HL-60 (cell line): ENCODE data around the gene EME2.

Source experiments
- POLR2AphosphoS5 ChIP-seq: IDR thresholded peaks from 2 replicates; pipeline ENCODE4 v1.6.1; 2012; ENCODE audit warnings: low read depth
- REST ChIP-seq: IDR thresholded peaks from 2 replicates; pipeline ENCODE4 v1.6.1; 2012; ENCODE audit warnings: low read depth; ENCODE audit not compliant: insufficient replicate concordance
- TF ChIP-seq, protein P1 (sequence below): IDR thresholded peaks from one replicate; pipeline ENCODE4 v1.5.1; 2011; ENCODE audit warnings: low read length, control low read depth, inconsistent platforms; ENCODE audit not compliant: insufficient read depth

DNA sequence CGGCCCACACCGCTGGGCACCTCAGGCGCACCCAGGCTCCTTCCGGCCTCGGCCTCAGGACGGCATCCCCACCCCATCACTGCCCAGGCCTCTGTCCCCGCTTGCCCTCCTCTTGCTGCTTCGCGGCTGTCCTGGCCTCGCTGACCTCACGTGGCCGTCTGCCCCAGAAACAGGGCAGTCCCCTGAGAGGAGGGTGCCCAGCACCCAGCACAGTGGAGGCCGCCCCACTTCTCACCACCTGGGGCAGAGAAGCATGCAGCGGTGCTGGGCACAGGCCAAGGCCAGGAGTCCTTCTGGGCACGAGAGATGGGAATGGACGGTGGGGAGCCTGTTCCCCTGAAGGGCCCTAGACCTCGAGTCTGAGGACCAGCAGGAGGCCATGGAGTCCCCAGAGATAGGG lies 45.1 kb downstream of the EME2 start:
- TF ChIP-seq, protein P1, sequence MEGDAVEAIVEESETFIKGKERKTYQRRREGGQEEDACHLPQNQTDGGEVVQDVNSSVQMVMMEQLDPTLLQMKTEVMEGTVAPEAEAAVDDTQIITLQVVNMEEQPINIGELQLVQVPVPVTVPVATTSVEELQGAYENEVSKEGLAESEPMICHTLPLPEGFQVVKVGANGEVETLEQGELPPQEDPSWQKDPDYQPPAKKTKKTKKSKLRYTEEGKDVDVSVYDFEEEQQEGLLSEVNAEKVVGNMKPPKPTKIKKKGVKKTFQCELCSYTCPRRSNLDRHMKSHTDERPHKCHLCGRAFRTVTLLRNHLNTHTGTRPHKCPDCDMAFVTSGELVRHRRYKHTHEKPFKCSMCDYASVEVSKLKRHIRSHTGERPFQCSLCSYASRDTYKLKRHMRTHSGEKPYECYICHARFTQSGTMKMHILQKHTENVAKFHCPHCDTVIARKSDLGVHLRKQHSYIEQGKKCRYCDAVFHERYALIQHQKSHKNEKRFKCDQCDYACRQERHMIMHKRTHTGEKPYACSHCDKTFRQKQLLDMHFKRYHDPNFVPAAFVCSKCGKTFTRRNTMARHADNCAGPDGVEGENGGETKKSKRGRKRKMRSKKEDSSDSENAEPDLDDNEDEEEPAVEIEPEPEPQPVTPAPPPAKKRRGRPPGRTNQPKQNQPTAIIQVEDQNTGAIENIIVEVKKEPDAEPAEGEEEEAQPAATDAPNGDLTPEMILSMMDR, result no peak
- TF ChIP-seq REST (no peak), POLR2AphosphoS5 (no peak)
